Measurements from ENCODE around the gene CNTN2. TPM values are rescaled to one million over a fixed set of nuclear protein-coding genes. Genes with fewer than 3 reads are reported as not detected.

The CNTN2 gene
- polyA plus RNA-seq, 1 donor (not counting 4 experiments of a cell fraction or from before 2014, with no cell fraction given), result not detected

- no peak for FAIRE-seq
- H3K27me3 ChIP-seq (ENCODE audit: control insufficient read depth, extremely low read depth, insufficient read depth, low read length), result peaks cover 13% of the 10 kb centered on the region
- no peaks in the 10 kb centered on the region for H3K79me2 ChIP-seq (ENCODE audit: control insufficient read depth, insufficient read depth, low read length)
- no peak overlapping the region for H3K9ac ChIP-seq (ENCODE audit: control insufficient read depth, extremely low read depth, insufficient read depth, low read length)
- H3K4me2 ChIP-seq (ENCODE audit: control insufficient read depth, extremely low read depth, insufficient read depth, low read depth, low read length), result no peak overlapping the region
- H3K4me1 ChIP-seq (ENCODE audit: control insufficient read depth, extremely low read depth, insufficient read depth, low read length), result no peaks in the 10 kb centered on the region
- DNase-seq (ENCODE audit: low read depth, low spot score), result no peak
- dilution Hi-C loops (cut with MboI; ENCODE audit: extremely low pct_ligation_motif_present, low sequenced_read_pairs), result no loop called here
- no peaks in the 10 kb centered on the region for H3K9me3 ChIP-seq (ENCODE audit: control insufficient read depth, low read depth, low read length)
- H2AFZ ChIP-seq (ENCODE audit: control insufficient read depth, low read length), result no peak overlapping the region
- H3K36me3 ChIP-seq (ENCODE audit: control insufficient read depth in 2 of 2, extremely low read depth in 1 of 2, insufficient read depth in 2 of 2, low read length in 2 of 2), result no peaks in the 10 kb centered on the region
- TF ChIP-seq, protein P1, sequence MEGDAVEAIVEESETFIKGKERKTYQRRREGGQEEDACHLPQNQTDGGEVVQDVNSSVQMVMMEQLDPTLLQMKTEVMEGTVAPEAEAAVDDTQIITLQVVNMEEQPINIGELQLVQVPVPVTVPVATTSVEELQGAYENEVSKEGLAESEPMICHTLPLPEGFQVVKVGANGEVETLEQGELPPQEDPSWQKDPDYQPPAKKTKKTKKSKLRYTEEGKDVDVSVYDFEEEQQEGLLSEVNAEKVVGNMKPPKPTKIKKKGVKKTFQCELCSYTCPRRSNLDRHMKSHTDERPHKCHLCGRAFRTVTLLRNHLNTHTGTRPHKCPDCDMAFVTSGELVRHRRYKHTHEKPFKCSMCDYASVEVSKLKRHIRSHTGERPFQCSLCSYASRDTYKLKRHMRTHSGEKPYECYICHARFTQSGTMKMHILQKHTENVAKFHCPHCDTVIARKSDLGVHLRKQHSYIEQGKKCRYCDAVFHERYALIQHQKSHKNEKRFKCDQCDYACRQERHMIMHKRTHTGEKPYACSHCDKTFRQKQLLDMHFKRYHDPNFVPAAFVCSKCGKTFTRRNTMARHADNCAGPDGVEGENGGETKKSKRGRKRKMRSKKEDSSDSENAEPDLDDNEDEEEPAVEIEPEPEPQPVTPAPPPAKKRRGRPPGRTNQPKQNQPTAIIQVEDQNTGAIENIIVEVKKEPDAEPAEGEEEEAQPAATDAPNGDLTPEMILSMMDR (optimal IDR thresholded peaks at IDR 0.05 in 1 of 3, IDR thresholded peaks at IDR 0.05 in 1 of 3, conservative IDR thresholded peaks at IDR 0.05 in 1 of 3; ENCODE audit: extremely low read depth in 1 of 3, insufficient read depth in 2 of 3, low read length in 3 of 3), result no peak
- no peak for TF ChIP-seq EZH2 (IDR thresholded peaks at IDR 0.05; ENCODE audit: low read length)
- H3K4me3 ChIP-seq (ENCODE audit: control insufficient read depth in 2 of 3, extremely low read depth in 1 of 3, insufficient read depth in 2 of 3, low read depth in 1 of 3, low read length in 3 of 3), result no peak overlapping the region
- H3K9me1 ChIP-seq (ENCODE audit: control insufficient read depth, extremely low read depth, insufficient read depth, low read length), result no peaks in the 10 kb centered on the region
- H4K20me1 ChIP-seq (ENCODE audit: control insufficient read depth, extremely low read depth, insufficient read depth, low read length), result no peaks in the 10 kb centered on the region
- H3K27ac ChIP-seq (ENCODE audit: control insufficient read depth, insufficient read depth, low read length), result no peak overlapping the region
These were observed 15.0 kb downstream of the CNTN2 start for GRCh38 chr1:205057808-205058575.

DNA sequence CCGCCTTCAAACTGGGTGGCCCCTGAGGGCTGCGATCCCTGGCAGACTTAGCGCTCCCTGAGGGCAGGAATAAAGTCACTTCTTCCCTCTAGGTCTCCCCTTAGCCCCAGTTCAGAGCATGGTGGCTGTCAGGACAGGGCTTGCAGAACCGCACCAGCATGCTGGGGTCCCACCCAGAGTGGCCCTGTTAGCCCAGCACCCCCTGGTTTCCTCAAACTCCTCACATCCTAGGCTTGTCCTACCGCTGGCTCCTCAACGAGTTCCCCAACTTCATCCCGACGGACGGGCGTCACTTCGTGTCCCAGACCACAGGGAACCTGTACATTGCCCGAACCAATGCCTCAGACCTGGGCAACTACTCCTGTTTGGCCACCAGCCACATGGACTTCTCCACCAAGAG is 15.8 kb downstream of the CNTN2 start:
- dilution Hi-C loops (cut with MboI; ENCODE audit: extremely low pct_ligation_motif_present, low sequenced_read_pairs), result no loop called here
- Histone ChIP-seq H3K9me1 (ENCODE audit: control insufficient read depth, extremely low read depth, insufficient read depth, low read length) (no peaks in the 10 kb centered on the region), H3K79me2 (ENCODE audit: control insufficient read depth, insufficient read depth, low read length) (no peaks in the 10 kb centered on the region), H3K9ac (ENCODE audit: control insufficient read depth, extremely low read depth, insufficient read depth, low read length) (no peak overlapping the region), H3K4me3 (ENCODE audit: control insufficient read depth in 2 of 3, extremely low read depth in 1 of 3, insufficient read depth in 2 of 3, low read depth in 1 of 3, low read length in 3 of 3) (no peak overlapping the region), H2AFZ (ENCODE audit: control insufficient read depth, low read length) (no peak overlapping the region), H3K27ac (ENCODE audit: control insufficient read depth, insufficient read depth, low read length) (no peak overlapping the region), H4K20me1 (ENCODE audit: control insufficient read depth, extremely low read depth, insufficient read depth, low read length) (no peaks in the 10 kb centered on the region), H3K36me3 (ENCODE audit: control insufficient read depth in 2 of 2, extremely low read depth in 1 of 2, insufficient read depth in 2 of 2, low read length in 2 of 2) (no peaks in the 10 kb centered on the region), H3K9me3 (ENCODE audit: control insufficient read depth, low read depth, low read length) (no peaks in the 10 kb centered on the region), H3K4me1 (ENCODE audit: control insufficient read depth, extremely low read depth, insufficient read depth, low read length) (no peaks in the 10 kb centered on the region), H3K27me3 (ENCODE audit: control insufficient read depth, extremely low read depth, insufficient read depth, low read length) (peaks cover 10% of the 10 kb centered on the region), H3K4me2 (ENCODE audit: control insufficient read depth, extremely low read depth, insufficient read depth, low read depth, low read length) (no peak overlapping the region)
- TF ChIP-seq, protein P1 (optimal IDR thresholded peaks at IDR 0.05 in 1 of 3, IDR thresholded peaks at IDR 0.05 in 1 of 3, conservative IDR thresholded peaks at IDR 0.05 in 1 of 3; ENCODE audit: extremely low read depth in 1 of 3, insufficient read depth in 2 of 3, low read length in 3 of 3), result no peak
- no peak for TF ChIP-seq EZH2 (IDR thresholded peaks at IDR 0.05; ENCODE audit: low read length)
- FAIRE-seq (no peak), DNase-seq (ENCODE audit: low read depth, low spot score) (no peak)
